ENCODE results near the gene C4orf51. TPM values are rescaled to one million over a fixed set of nuclear protein-coding genes. Genes with fewer than 3 reads are reported as not detected.
A peak's percentile ranks its signal among the peaks of the same experiment; 100 is the strongest.

Gene C4orf51
- total and polyA plus RNA-seq, 2 of the 8 experiments (the other 6 are each of a cell fraction or from before 2014, with no cell fraction given), result 0.54 TPM; not detected in 1

GRCh38 chr4:145735347-145735675 is 55.4 kb downstream of the C4orf51 start:
- H2BK5ac ChIP-seq (ENCODE audit: low read depth, low read length), result peak overlapping the region; percentile 29; the same call in 1 of the 2 replicates
- H3K56ac ChIP-seq (replicated peaks; ENCODE audit: insufficient read length, low read depth, low read length), result no peak overlapping the region
- H3K27me3 ChIP-seq (replicated peaks in 1 of 4; ENCODE audit: control insufficient read depth in 3 of 4, extremely low read depth in 1 of 4, insufficient read depth in 3 of 4, low read length in 3 of 4), result no peaks in the 10 kb centered on the region; a peak in 2 of 7 replicates
- H3K4me1 ChIP-seq (replicated peaks in 1 of 4; ENCODE audit: control insufficient read depth in 3 of 4, insufficient read depth in 4 of 4, low read length in 3 of 4), result peaks cover 3 to 13% (median 9%) of the 10 kb centered on the region in 4 experiments
- peak overlapping the region; percentile 25 for H3K18ac ChIP-seq (ENCODE audit: extremely low read depth, low read length)
- 0 out of 4 replicates have a peak overlapping the region, but pooled peaks of 1 of the 2 experiments have one; percentile 11 for H3K4me2 ChIP-seq (ENCODE audit: insufficient read depth in 1 of 2, low read depth in 2 of 2, low read length in 2 of 2)
- H3K14ac ChIP-seq (ENCODE audit: insufficient read length), result no peak overlapping the region
- no peaks in the 10 kb centered on the region for H3K79me2 ChIP-seq (ENCODE audit: control insufficient read depth in 1 of 2, insufficient read depth in 2 of 2, low read length in 2 of 2)
- no peak overlapping the region for H2AK5ac ChIP-seq (ENCODE audit: low read depth, low read length)
- peak overlapping the region; percentile 53; the same call in 1 of the 2 replicates for H2BK12ac ChIP-seq (ENCODE audit: low read depth, low read length)
- ChIA-PET POLR2A (ENCODE audit: partially characterized antibody) (interaction anchor here (1.2 kb wide), 1 partner anchor 112 kb away, joined by 4 read pairs; no protein-coding TSS in a partner anchor), CTCF (ENCODE audit: partially characterized antibody) (no interaction called here)
- H2AFZ ChIP-seq (ENCODE audit: low read length), result no peak overlapping the region
- H4K20me1 ChIP-seq (replicated peaks in 1 of 2; ENCODE audit: control insufficient read depth in 1 of 2, insufficient read depth in 2 of 2, low read length in 2 of 2), result no peaks in the 10 kb centered on the region
- H2BK20ac ChIP-seq (ENCODE audit: low read length), result peak overlapping the region; percentile 26; the same call in 1 of the 2 replicates
- no peak overlapping the region for H3K27ac ChIP-seq (ENCODE audit: low read depth, low read length)
- H4K91ac ChIP-seq (replicated peaks; ENCODE audit: insufficient read length, low read length), result no peak overlapping the region
- peak overlapping the region; percentile 37; the same call in 1 of the 2 replicates for H2BK15ac ChIP-seq (ENCODE audit: low read length)
- TF ChIP-seq HDAC6 (IDR thresholded peaks at IDR 0.05; ENCODE audit: low read depth, low read length) (no peak), TBP (IDR thresholded peaks at IDR 0.05; ENCODE audit: low read depth, low read length) (no peak), SRF (IDR thresholded peaks at IDR 0.05; ENCODE audit: low read depth, low read length) (no peak), FOSL1 (IDR thresholded peaks at IDR 0.05; ENCODE audit: insufficient read depth, low read depth, low read length) (no peak), POLR2AphosphoS5 (IDR thresholded peaks at IDR 0.05; ENCODE audit: low read depth, low read length) (no peak), EZH2 (IDR thresholded peaks at IDR 0.05; ENCODE audit: low read depth, low read length, severe bottlenecking) (no peak), CBX5 (IDR thresholded peaks at IDR 0.05; ENCODE audit: low read depth, low read length) (no peak)
- no peaks in the 10 kb centered on the region; the same call in 1 of the 2 replicates for H3K23me2 ChIP-seq (ENCODE audit: low read depth, low read length)
- H3K79me1 ChIP-seq (ENCODE audit: low read depth, low read length), result no peaks in the 10 kb centered on the region
- no peaks in the 10 kb centered on the region for H3K36me3 ChIP-seq (ENCODE audit: control insufficient read depth in 2 of 4, insufficient read depth in 4 of 4, low read length in 3 of 4)
- no peaks in the 10 kb centered on the region for H3K9me3 ChIP-seq (ENCODE audit: insufficient read depth in 2 of 2, low read depth in 1 of 2, low read length in 1 of 2)
- H4K5ac ChIP-seq (ENCODE audit: insufficient read length, low read depth, low read length), result no peak overlapping the region
- no peak overlapping the region for H3K23ac ChIP-seq (ENCODE audit: insufficient read length)
- H4K8ac ChIP-seq (ENCODE audit: extremely low read depth, insufficient read depth, low read length), result no peak overlapping the region
- FAIRE-seq (no peak), DNase-seq (ENCODE audit: low read depth in 1 of 2, low spot score in 2 of 2) (no peak)
- no peak overlapping the region for H3K4ac ChIP-seq (replicated peaks; ENCODE audit: insufficient read length, low read depth, low read length)
- no peak overlapping the region for H2BK120ac ChIP-seq (replicated peaks; ENCODE audit: low read depth, low read length)
- H3K9ac ChIP-seq (replicated peaks in 1 of 4; ENCODE audit: extremely low read depth in 1 of 4, low read depth in 3 of 4, low read length in 3 of 4), result no peak overlapping the region
- WGBS, 2 experiments (ENCODE audit: extremely low coverage in 1 of 2, insufficient coverage in 1 of 2, insufficient read length in 1 of 2, insufficient replicate concordance in 2 of 2, low coverage in 1 of 2, low lambda C conversion rate in 2 of 2, missing lambda C conversion rate in 1 of 2), result 93% methylated on average over 2 of the region's 2 CpGs; no CpG with 5 or more reads in 1 of the 2 experiments
- no peak overlapping the region for H3K4me3 ChIP-seq (ENCODE audit: extremely low read depth in 1 of 4, insufficient read depth in 2 of 4, low read depth in 3 of 4, low read length in 4 of 4)

Measured in H1 (cell line).